Measurements from ENCODE around the gene GOT1. TPM values are rescaled to one million over a fixed set of nuclear protein-coding genes. Genes with fewer than 3 reads are reported as not detected.

GOT1 gene
- polyA plus RNA-seq, 3 donors = 2.6 to 10.4 (median 8.2) TPM

DNA sequence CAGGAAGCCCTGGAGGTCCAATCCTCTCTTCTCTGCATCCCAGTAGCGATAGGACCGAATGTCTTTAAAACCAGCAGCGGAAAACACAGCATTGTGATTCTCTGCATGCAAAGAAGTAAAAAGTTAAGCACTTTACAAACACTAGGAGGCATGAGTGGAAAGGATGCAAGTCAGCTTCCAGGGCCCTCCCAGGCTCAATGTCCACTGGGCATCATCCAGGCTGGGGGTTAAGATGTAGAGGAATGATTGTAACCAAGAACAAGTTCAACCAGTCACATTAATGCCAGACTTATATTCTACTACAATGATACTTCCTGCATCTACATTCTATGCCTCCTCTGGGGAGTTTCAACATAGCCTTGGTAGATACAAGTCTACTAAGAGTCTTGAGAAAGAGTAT is 24.3 kb downstream of the GOT1 start:
- no peak overlapping the region for H3K27ac ChIP-seq (ENCODE audit: low read depth in 1 of 2, low read length in 2 of 2)
- intact Hi-C loops (cut with micrococcal nuclease) = no loop called here
- peaks cover 14 to 39% of the 10 kb centered on the region in 2 donors for H3K36me3 ChIP-seq (replicated peaks in 1 of 2; ENCODE audit: control insufficient read depth in 1 of 2, insufficient read depth in 2 of 2, low read length in 2 of 2)
- no peak for DNase-seq
- peaks cover 13% of the 10 kb centered on the region for H3K4me1 Mint-ChIP-seq
- no peak overlapping the region for H3K9ac ChIP-seq (ENCODE audit: insufficient read depth, low read length, poor library complexity, severe bottlenecking)
- no peaks in the 10 kb centered on the region for H3K9me3 ChIP-seq (replicated peaks in 1 of 2; ENCODE audit: control insufficient read depth in 1 of 2, insufficient read depth in 1 of 2, low read length in 2 of 2)
- no peaks in the 10 kb centered on the region for H3K79me2 ChIP-seq (ENCODE audit: insufficient read depth, low read length)
- H3K9me3 Mint-ChIP-seq = no peaks in the 10 kb centered on the region
- H3K27ac Mint-ChIP-seq = no peak overlapping the region
- no CpG with 5 or more reads among the region's 3 CpGs for WGBS (ENCODE audit: insufficient coverage)
- no peak overlapping the region for H3K4me2 ChIP-seq (replicated peaks; ENCODE audit: extremely low read depth, low read length, poor library complexity, severe bottlenecking)
- peaks cover 0 to 4% (median 0%) of the 10 kb centered on the region in 3 donors for H3K27me3 Mint-ChIP-seq (ENCODE audit: low read depth in 3 of 3)
- peaks cover 41 to 48% of the 10 kb centered on the region in 2 donors for H3K36me3 Mint-ChIP-seq
- peaks cover 7 to 10% of the 10 kb centered on the region in 2 donors for H3K4me1 ChIP-seq (ENCODE audit: control insufficient read depth in 1 of 2, insufficient read depth in 2 of 2, low read length in 2 of 2)
- no peaks in the 10 kb centered on the region for H4K20me1 ChIP-seq (ENCODE audit: insufficient read depth, low read length)
- no peak overlapping the region for H3K4me3 ChIP-seq (replicated peaks in 1 of 3; ENCODE audit: low read depth in 2 of 3, low read length in 3 of 3)
- no peak overlapping the region for H2AFZ ChIP-seq (ENCODE audit: insufficient read depth, low read depth, low read length, poor library complexity, severe bottlenecking)
- H3K4me3 Mint-ChIP-seq = no peak overlapping the region
- no peaks in the 10 kb centered on the region for H3K27me3 ChIP-seq (ENCODE audit: control insufficient read depth in 2 of 2, insufficient read depth in 2 of 2, low read length in 2 of 2)
- TF ChIP-seq, protein P1, sequence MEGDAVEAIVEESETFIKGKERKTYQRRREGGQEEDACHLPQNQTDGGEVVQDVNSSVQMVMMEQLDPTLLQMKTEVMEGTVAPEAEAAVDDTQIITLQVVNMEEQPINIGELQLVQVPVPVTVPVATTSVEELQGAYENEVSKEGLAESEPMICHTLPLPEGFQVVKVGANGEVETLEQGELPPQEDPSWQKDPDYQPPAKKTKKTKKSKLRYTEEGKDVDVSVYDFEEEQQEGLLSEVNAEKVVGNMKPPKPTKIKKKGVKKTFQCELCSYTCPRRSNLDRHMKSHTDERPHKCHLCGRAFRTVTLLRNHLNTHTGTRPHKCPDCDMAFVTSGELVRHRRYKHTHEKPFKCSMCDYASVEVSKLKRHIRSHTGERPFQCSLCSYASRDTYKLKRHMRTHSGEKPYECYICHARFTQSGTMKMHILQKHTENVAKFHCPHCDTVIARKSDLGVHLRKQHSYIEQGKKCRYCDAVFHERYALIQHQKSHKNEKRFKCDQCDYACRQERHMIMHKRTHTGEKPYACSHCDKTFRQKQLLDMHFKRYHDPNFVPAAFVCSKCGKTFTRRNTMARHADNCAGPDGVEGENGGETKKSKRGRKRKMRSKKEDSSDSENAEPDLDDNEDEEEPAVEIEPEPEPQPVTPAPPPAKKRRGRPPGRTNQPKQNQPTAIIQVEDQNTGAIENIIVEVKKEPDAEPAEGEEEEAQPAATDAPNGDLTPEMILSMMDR (IDR thresholded peaks at IDR 0.05) = no peak

DNA sequence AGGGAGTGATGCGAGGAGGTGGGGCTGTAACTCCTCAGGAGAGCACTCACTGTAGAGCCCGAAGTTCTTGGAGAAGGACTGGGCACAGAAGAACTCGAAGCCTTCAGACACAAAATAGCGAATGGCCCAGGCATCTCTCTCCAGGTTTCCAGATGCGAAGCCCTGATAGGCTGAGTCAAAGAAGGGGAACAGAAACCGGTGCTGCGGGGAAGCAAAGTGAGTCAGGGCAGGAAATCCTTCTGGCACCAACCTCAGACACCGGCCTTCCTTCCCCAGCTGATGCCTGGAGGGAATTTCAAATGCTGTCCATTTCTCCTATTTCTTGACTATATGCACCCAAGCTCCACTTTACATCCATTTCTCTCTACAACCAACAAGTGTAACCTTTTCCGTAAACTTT is 26.8 kb downstream of the GOT1 start:
- Histone ChIP-seq H3K4me2 (replicated peaks; ENCODE audit: extremely low read depth, low read length, poor library complexity, severe bottlenecking) (no peak overlapping the region), H2AFZ (ENCODE audit: insufficient read depth, low read depth, low read length, poor library complexity, severe bottlenecking) (no peak overlapping the region)
- H3K27ac Mint-ChIP-seq = peak overlapping the region in 1 of 7 donors; percentile 42

More for the DNA sequence above, 26.8 kb downstream of the GOT1 start:
- TF ChIP-seq, protein P1 (IDR thresholded peaks at IDR 0.05) = no peak
- H3K27me3 ChIP-seq (ENCODE audit: control insufficient read depth in 2 of 2, insufficient read depth in 2 of 2, low read length in 2 of 2) = no peaks in the 10 kb centered on the region
- peaks cover 14 to 50% of the 10 kb centered on the region in 2 donors for H3K36me3 ChIP-seq (replicated peaks in 1 of 2; ENCODE audit: control insufficient read depth in 1 of 2, insufficient read depth in 2 of 2, low read length in 2 of 2)
- no peak overlapping the region for H3K4me3 ChIP-seq (replicated peaks in 1 of 3; ENCODE audit: low read depth in 2 of 3, low read length in 3 of 3)
- H3K9ac ChIP-seq (ENCODE audit: insufficient read depth, low read length, poor library complexity, severe bottlenecking) = no peak overlapping the region
- Mint-ChIP-seq H3K36me3 (peaks cover 54 to 62% of the 10 kb centered on the region in 2 donors), H3K4me1 (peaks cover 13% of the 10 kb centered on the region), H3K4me3 (no peak overlapping the region), H3K27me3 (ENCODE audit: low read depth in 3 of 3) (peaks cover 0 to 4% (median 0%) of the 10 kb centered on the region in 3 donors), H3K9me3 (no peaks in the 10 kb centered on the region)
- H3K27ac ChIP-seq (ENCODE audit: low read depth in 1 of 2, low read length in 2 of 2) = no peak overlapping the region
- H3K79me2 ChIP-seq (ENCODE audit: insufficient read depth, low read length) = no peaks in the 10 kb centered on the region
- H3K9me3 ChIP-seq (replicated peaks in 1 of 2; ENCODE audit: control insufficient read depth in 1 of 2, insufficient read depth in 1 of 2, low read length in 2 of 2) = no peaks in the 10 kb centered on the region
- peak; percentile 24 to 58 (median 40) for DNase-seq
- WGBS (ENCODE audit: insufficient coverage) = 0% methylated on average over 4 of the region's 9 CpGs
- intact Hi-C loops (cut with micrococcal nuclease) = no loop called here
- H4K20me1 ChIP-seq (ENCODE audit: insufficient read depth, low read length) = no peaks in the 10 kb centered on the region
- H3K4me1 ChIP-seq (ENCODE audit: control insufficient read depth in 1 of 2, insufficient read depth in 2 of 2, low read length in 2 of 2) = peaks cover 7 to 10% of the 10 kb centered on the region in 2 donors

Measured in CD14-positive monocyte (primary cell).